ENCODE data around the gene E2F8. TPM values are rescaled to one million over a fixed set of nuclear protein-coding genes. Genes with fewer than 3 reads are reported as not detected.

E2F8 gene
- polyA plus RNA-seq, 3 donors, result not detected

GRCh38 chr11:19252394-19253152 is 11.8 kb upstream of the E2F8 start:
- H3K27ac ChIP-seq (ENCODE audit: low read depth in 1 of 2, low read length in 2 of 2), result no peak overlapping the region
- H3K79me2 ChIP-seq (ENCODE audit: insufficient read depth, low read length), result no peaks in the 10 kb centered on the region
- H3K27me3 ChIP-seq (ENCODE audit: control insufficient read depth in 2 of 2, insufficient read depth in 2 of 2, low read length in 2 of 2), result no peaks in the 10 kb centered on the region
- Mint-ChIP-seq H3K4me1 (peaks cover 8% of the 10 kb centered on the region), H3K27me3 (ENCODE audit: low read depth in 3 of 3) (peaks cover 2 to 5% (median 2%) of the 10 kb centered on the region in 3 donors), H3K9me3 (peaks cover 5 to 19% (median 13%) of the 10 kb centered on the region in 7 donors), H3K36me3 (peaks cover 2 to 3% of the 10 kb centered on the region in 2 donors), H3K4me3 (no peak overlapping the region), H3K27ac (no peak overlapping the region)
- no peaks in the 10 kb centered on the region for H4K20me1 ChIP-seq (ENCODE audit: insufficient read depth, low read length)
- no peak overlapping the region for H2AFZ ChIP-seq (ENCODE audit: insufficient read depth, low read depth, low read length, poor library complexity, severe bottlenecking)
- 97% methylated on average over 4 of the region's 8 CpGs for WGBS (ENCODE audit: insufficient coverage)
- no peaks in the 10 kb centered on the region for H3K36me3 ChIP-seq (replicated peaks in 1 of 2; ENCODE audit: control insufficient read depth in 1 of 2, insufficient read depth in 2 of 2, low read length in 2 of 2)
- no peak overlapping the region for H3K4me2 ChIP-seq (replicated peaks; ENCODE audit: extremely low read depth, low read length, poor library complexity, severe bottlenecking)
- no peak for DNase-seq
- no peaks in the 10 kb centered on the region for H3K9me3 ChIP-seq (replicated peaks in 1 of 2; ENCODE audit: control insufficient read depth in 1 of 2, insufficient read depth in 1 of 2, low read length in 2 of 2)
- H3K4me1 ChIP-seq (ENCODE audit: control insufficient read depth in 1 of 2, insufficient read depth in 2 of 2, low read length in 2 of 2), result peaks cover 0 to 2% of the 10 kb centered on the region in 2 donors
- intact Hi-C loops (cut with micrococcal nuclease), result no loop called here
- no peak overlapping the region for H3K4me3 ChIP-seq (replicated peaks in 1 of 3; ENCODE audit: low read depth in 2 of 3, low read length in 3 of 3)
- TF ChIP-seq CTCF (IDR thresholded peaks at IDR 0.05), result no peak
- no peak overlapping the region for H3K9ac ChIP-seq (ENCODE audit: insufficient read depth, low read length, poor library complexity, severe bottlenecking)

GRCh38 chr11:19251577-19251976 is 10.8 kb upstream of the E2F8 start:
- no peak overlapping the region for H3K4me3 Mint-ChIP-seq

More at GRCh38 chr11:19251577-19251976, 10.8 kb upstream of the E2F8 start:
- peaks cover 8% of the 10 kb centered on the region for H3K4me1 Mint-ChIP-seq
- no peak for TF ChIP-seq CTCF (IDR thresholded peaks at IDR 0.05)
- intact Hi-C loops (cut with micrococcal nuclease), result no loop called here
- no peak overlapping the region for H3K9ac ChIP-seq (ENCODE audit: insufficient read depth, low read length, poor library complexity, severe bottlenecking)
- no peak for DNase-seq
- H2AFZ ChIP-seq (ENCODE audit: insufficient read depth, low read depth, low read length, poor library complexity, severe bottlenecking), result no peak overlapping the region
- H3K4me3 ChIP-seq (replicated peaks in 1 of 3; ENCODE audit: low read depth in 2 of 3, low read length in 3 of 3), result no peak overlapping the region
- H3K79me2 ChIP-seq (ENCODE audit: insufficient read depth, low read length), result no peaks in the 10 kb centered on the region
- no peak overlapping the region for H3K27ac ChIP-seq (ENCODE audit: low read depth in 1 of 2, low read length in 2 of 2)
- H3K4me1 ChIP-seq (ENCODE audit: control insufficient read depth in 1 of 2, insufficient read depth in 2 of 2, low read length in 2 of 2), result peaks cover 0 to 2% of the 10 kb centered on the region in 2 donors
- H3K36me3 Mint-ChIP-seq, result peaks cover 2 to 3% of the 10 kb centered on the region in 2 donors
- H4K20me1 ChIP-seq (ENCODE audit: insufficient read depth, low read length), result no peaks in the 10 kb centered on the region
- no peak overlapping the region for H3K27ac Mint-ChIP-seq
- no peak overlapping the region for H3K4me2 ChIP-seq (replicated peaks; ENCODE audit: extremely low read depth, low read length, poor library complexity, severe bottlenecking)
- no peaks in the 10 kb centered on the region for H3K36me3 ChIP-seq (replicated peaks in 1 of 2; ENCODE audit: control insufficient read depth in 1 of 2, insufficient read depth in 2 of 2, low read length in 2 of 2)
- H3K27me3 ChIP-seq (ENCODE audit: control insufficient read depth in 2 of 2, insufficient read depth in 2 of 2, low read length in 2 of 2), result no peaks in the 10 kb centered on the region
- H3K9me3 ChIP-seq (replicated peaks in 1 of 2; ENCODE audit: control insufficient read depth in 1 of 2, insufficient read depth in 1 of 2, low read length in 2 of 2), result no peaks in the 10 kb centered on the region
- peaks cover 2 to 7% (median 2%) of the 10 kb centered on the region in 3 donors for H3K27me3 Mint-ChIP-seq (ENCODE audit: low read depth in 3 of 3)
- H3K9me3 Mint-ChIP-seq, result peaks cover 5 to 19% (median 13%) of the 10 kb centered on the region in 7 donors
